NB4 (cell line): Measurements from ENCODE around the gene AMBRA1.

Experiments used
- MYC ChIP-seq: IDR thresholded peaks from 2 replicates; pipeline ENCODE4 v1.6.1; 2011; ENCODE audit warnings: low read depth, low read length
- POLR2A ChIP-seq: IDR thresholded peaks from 2 replicates; pipeline ENCODE4 v1.6.1; 2011; ENCODE audit warnings: mild to moderate bottlenecking; ENCODE audit not compliant: insufficient read length; ENCODE audit errors: extremely low read depth
- TF ChIP-seq, protein P1 (sequence below): IDR thresholded peaks from one replicate; pipeline ENCODE4 v1.5.1; 2012; ENCODE audit warnings: low read depth, low read length
- TF ChIP-seq, protein P2 (sequence below): IDR thresholded peaks from 2 replicates; pipeline ENCODE4 v1.6.1; 2011; ENCODE audit warnings: low read depth, low read length

DNA sequence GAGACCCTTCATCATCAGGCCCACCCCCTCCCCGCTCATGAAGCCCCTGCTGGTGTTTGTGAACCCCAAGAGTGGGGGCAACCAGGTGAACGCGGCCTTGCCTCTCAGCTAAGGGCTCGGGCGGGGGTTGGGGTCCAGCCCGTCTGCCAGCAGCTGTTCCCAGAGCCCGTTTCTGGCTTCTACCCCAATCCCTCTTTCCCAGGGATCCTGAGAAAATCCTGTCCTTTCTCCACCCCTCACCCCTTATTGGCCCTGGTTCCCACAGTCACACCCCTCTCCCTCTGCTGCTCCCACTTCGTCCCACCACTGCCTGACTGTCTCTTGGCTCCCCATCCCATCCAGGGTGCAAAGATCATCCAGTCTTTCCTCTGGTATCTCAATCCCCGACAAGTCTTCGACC is 221.7 kb downstream of the AMBRA1 start:
- TF ChIP-seq, protein P1, sequence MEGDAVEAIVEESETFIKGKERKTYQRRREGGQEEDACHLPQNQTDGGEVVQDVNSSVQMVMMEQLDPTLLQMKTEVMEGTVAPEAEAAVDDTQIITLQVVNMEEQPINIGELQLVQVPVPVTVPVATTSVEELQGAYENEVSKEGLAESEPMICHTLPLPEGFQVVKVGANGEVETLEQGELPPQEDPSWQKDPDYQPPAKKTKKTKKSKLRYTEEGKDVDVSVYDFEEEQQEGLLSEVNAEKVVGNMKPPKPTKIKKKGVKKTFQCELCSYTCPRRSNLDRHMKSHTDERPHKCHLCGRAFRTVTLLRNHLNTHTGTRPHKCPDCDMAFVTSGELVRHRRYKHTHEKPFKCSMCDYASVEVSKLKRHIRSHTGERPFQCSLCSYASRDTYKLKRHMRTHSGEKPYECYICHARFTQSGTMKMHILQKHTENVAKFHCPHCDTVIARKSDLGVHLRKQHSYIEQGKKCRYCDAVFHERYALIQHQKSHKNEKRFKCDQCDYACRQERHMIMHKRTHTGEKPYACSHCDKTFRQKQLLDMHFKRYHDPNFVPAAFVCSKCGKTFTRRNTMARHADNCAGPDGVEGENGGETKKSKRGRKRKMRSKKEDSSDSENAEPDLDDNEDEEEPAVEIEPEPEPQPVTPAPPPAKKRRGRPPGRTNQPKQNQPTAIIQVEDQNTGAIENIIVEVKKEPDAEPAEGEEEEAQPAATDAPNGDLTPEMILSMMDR, result no peak
- TF ChIP-seq POLR2A (no peak), MYC (no peak)
- TF ChIP-seq, protein P2, sequence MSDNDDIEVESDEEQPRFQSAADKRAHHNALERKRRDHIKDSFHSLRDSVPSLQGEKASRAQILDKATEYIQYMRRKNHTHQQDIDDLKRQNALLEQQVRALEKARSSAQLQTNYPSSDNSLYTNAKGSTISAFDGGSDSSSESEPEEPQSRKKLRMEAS, result no peak
